GM12878 (cell line): ENCODE data around the gene LMNB1. TPM values are rescaled to one million over a fixed set of nuclear protein-coding genes. Genes with fewer than 3 reads are reported as not detected.

ENCODE experiments used
- ATAC-seq: fragments of 200-7000 bp; cut with Tn5 transposase; 3 replicates; pipeline ENCODE4 v1.9.1; 2020; ENCODE audit warnings: mild to moderate bottlenecking, moderate library complexity
- BruUV-seq: library from RNA; stranded (reverse); fragments of 400-500 nt; replicated peaks from 2 replicates; lab custom pipeline; 2021; lab: Mats Ljungman, UMichigan
- CTCF ChIA-PET: fragments of 300-600 bp; sonication (Branson Sonifier 250); formaldehyde crosslinking; extraction: SDS; loops from one replicate; lab custom pipeline; 2021; ENCODE audit warnings: inconsistent platforms; lab: Yijun Ruan, JAX
- POLR2A ChIA-PET: fragments of 350-600 bp; formaldehyde crosslinking; extraction: SDS; loops from one replicate; lab custom pipeline; 2021; ENCODE audit warnings: inconsistent platforms; lab: Charles Lee
- RAD21 ChIA-PET: fragments of 300-600 bp; sonication (Branson Sonifier 250); formaldehyde crosslinking; loops from one replicate; lab custom pipeline; 2023; ENCODE audit warnings: antibody characterized with exemption; ENCODE audit not compliant: unreplicated experiment; lab: Charles Lee
- SMC1A ChIA-PET: fragments of 300-600 bp; sonication (Branson Sonifier 250); formaldehyde crosslinking; loops from one replicate; lab custom pipeline; 2023; ENCODE audit not compliant: unreplicated experiment, uncharacterized antibody; lab: Charles Lee
- DNase-seq: peaks from one replicate; pipeline ENCODE4 v3.0.0-alpha.2; 2011; ENCODE audit warnings: low read depth, low spot score
- FAIRE-seq: peaks from 3 replicates; lab custom pipeline; 2011; peaks lifted over from hg19 to GRCh38; lab: Jason Lieb, UNC
- H2AFZ ChIP-seq: 2 replicates; pipeline ENCODE4 v1.6.0; 2011; ENCODE audit warnings: low read depth, low read length, control low read depth; ENCODE audit not compliant: control insufficient read depth
- H3K27ac ChIP-seq: 2 replicates; pipeline ENCODE4 v1.5.1; 2011; ENCODE audit warnings: control low read depth; ENCODE audit not compliant: control insufficient read depth, insufficient read depth
- H3K27me3 ChIP-seq, 2 experiments: replicated peaks in 1 of 2; 2 replicates each; pipeline versions ENCODE4 v1.6.0 to v1.6.1; 2011; ENCODE audit warnings: low read length in 1 of 2; ENCODE audit not compliant: control insufficient read depth in 2 of 2, insufficient read depth in 2 of 2
- H3K36me3 ChIP-seq, 2 experiments: 2 replicates each; pipeline ENCODE4 v1.5.1; 2011; ENCODE audit warnings: low read length in 1 of 2; ENCODE audit not compliant: control insufficient read depth in 2 of 2, insufficient read depth in 2 of 2
- H3K4me1 ChIP-seq: 2 replicates; pipeline ENCODE4 v1.6.1; 2011; ENCODE audit warnings: mild to moderate bottlenecking, low read length, moderate library complexity, mixed read lengths; ENCODE audit not compliant: control insufficient read depth, insufficient read depth
- H3K4me2 ChIP-seq: 2 replicates; pipeline ENCODE4 v1.6.0; 2011; ENCODE audit warnings: control low read depth; ENCODE audit not compliant: control insufficient read depth, insufficient read depth
- H3K4me3 ChIP-seq: fragments of 200-600 bp; sonication (generic); 2 replicates; pipeline ENCODE4 v1.5.1; 2016
- H3K79me2 ChIP-seq: 2 replicates; pipeline ENCODE4 v1.6.0; 2011; ENCODE audit warnings: low read length; ENCODE audit not compliant: control insufficient read depth, insufficient read depth
- H3K9ac ChIP-seq: 2 replicates; pipeline ENCODE4 v1.8.0; 2011; ENCODE audit warnings: low read length, control low read depth, mixed read lengths; ENCODE audit not compliant: control insufficient read depth, insufficient read depth
- H3K9me3 ChIP-seq: replicated peaks from 3 replicates; pipeline ENCODE4 v1.5.1; 2011; ENCODE audit warnings: mild to moderate bottlenecking, low read length; ENCODE audit not compliant: control insufficient read depth, insufficient read depth
- H4K20me1 ChIP-seq: 2 replicates; pipeline ENCODE4 v1.6.0; 2011; ENCODE audit not compliant: control insufficient read depth, insufficient read depth
- ATF2 ChIP-seq: IDR thresholded peaks from 2 replicates; pipeline ENCODE4 v1.6.1; 2012; ENCODE audit warnings: low read length, inconsistent platforms
- POU2F2 ChIP-seq: IDR thresholded peaks from 3 replicates; pipeline ENCODE4 v1.6.1; 2011; ENCODE audit warnings: low read depth, mild to moderate bottlenecking, low read length, borderline replicate concordance
- RB1 ChIP-seq: fragments of 450-650 bp; formaldehyde crosslinking; IDR thresholded peaks from 2 replicates; pipeline ENCODE4 v1.6.1; 2017; ENCODE audit warnings: mild to moderate bottlenecking, borderline replicate concordance
- STAT1 ChIP-seq: fragments of 450-650 bp; conservative IDR thresholded peaks from 2 replicates; pipeline ENCODE4 v1.6.1; 2014; ENCODE audit warnings: antibody characterized with exemption, mild to moderate bottlenecking
- WGBS: methylation state at CpG from one replicate; pipeline ENCODE4 v1.1.6; 2016; ENCODE audit warnings: low lambda C conversion rate; ENCODE audit not compliant: insufficient replicate concordance, insufficient coverage; ENCODE audit errors: missing lambda C conversion rate; 5-methylcytosine and 5-hydroxymethylcytosine counted together
- in situ Hi-C: fragments of 300-500 bp; cut with MboI; formaldehyde crosslinking; loops from 9 replicates; pipeline ENCODE4 v1.14.3; 2018; ENCODE audit warnings: mixed read lengths
- intact Hi-C: fragments of 100-400 bp; cut with micrococcal nuclease; formaldehyde crosslinking; loops from one replicate; pipeline ENCODE4 v1.14.2; 2022; ENCODE audit not compliant: unreplicated experiment
- polyA plus RNA-seq, 11 experiments: library from polyadenylated mRNA; depleted of rRNA in 4 of 11; unstranded in 6 of 11; stranded (reverse) in 5 of 11; fragments of >200 nt; fragmentation: Nextera tagmentation in 4 of 11; fragmentation: Illumina TruSeq in 1 of 11; extraction: Ambion mirVana in 4 of 11; extraction: Trizol in 1 of 11; gene quantifications; 1 replicate in 1 of 11; 2 replicates in 10 of 11; pipeline versions ENCODE4 v1.2.1 to v1.2.3, GENCODE V29; 2011 to 2016; ENCODE audit warnings: inconsistent platforms in 2 of 11, missing spikeins in 2 of 11, low read depth in 1 of 11
- total RNA-seq, 4 experiments: library from RNA; depleted of rRNA in 3 of 4; stranded (reverse); fragments of >200 nt in 3 of 4; fragmentation: Illumina TruSeq in 1 of 4; extraction: Trizol in 1 of 4; gene quantifications; 2 replicates each; pipeline versions ENCODE4 v1.2.1 to v1.2.3, GENCODE V29; 2013 to 2021

The LMNB1 gene
- total and polyA plus RNA-seq, 10 of the 15 experiments (the other 5 are each of a cell fraction or from before 2014, with no cell fraction given): 7.0 to 185 (median 86.4) TPM

- no peaks in the 10 kb centered on the region for H3K79me2 ChIP-seq
- FAIRE-seq (no peak), DNase-seq (no peak), ATAC-seq (no peak)
- TF ChIP-seq ATF2: no peak
- no peak for TF ChIP-seq RB1
- TF ChIP-seq STAT1: no peak
- TF ChIP-seq POU2F2: no peak
- no peak overlapping the region for H3K4me2 ChIP-seq
- no peak overlapping the region for H3K9ac ChIP-seq
- intact Hi-C loops: no loop called here
- H4K20me1 ChIP-seq: no peaks in the 10 kb centered on the region
- H2AFZ ChIP-seq: no peak overlapping the region
- H3K4me1 ChIP-seq: peaks cover 12% of the 10 kb centered on the region
- ChIA-PET SMC1A (interaction anchor here (1.5 kb wide), 1 partner anchor 77 kb away, joined by 4 read pairs; no protein-coding TSS in a partner anchor), CTCF (no interaction called here), POLR2A (no interaction called here), RAD21 (no interaction called here)
- no peaks in the 10 kb centered on the region; the same call in 2 of the 3 replicates for H3K9me3 ChIP-seq
- in situ Hi-C loops: loop anchor here (10.0 kb wide), 1 partner anchor 460 kb away; no protein-coding TSS in a partner anchor
- no peak overlapping the region for H3K27ac ChIP-seq
- H3K27me3 ChIP-seq: no peaks in the 10 kb centered on the region
- no peaks in the 10 kb centered on the region for H3K36me3 ChIP-seq
- 79% methylated on average over 8 of the region's 8 CpGs for WGBS
- BruUV-seq: no TSS peak
- no peak overlapping the region for H3K4me3 ChIP-seq
These were observed 78.3 kb downstream of the LMNB1 start for GRCh38 chr5:126855266-126855665.
